Trophoblast cell (in vitro differentiated cells and primary cell): Measurements from ENCODE around the gene GPR152.
A peak's percentile ranks its signal among the peaks of the same experiment; 100 is the strongest.
"Not testable (repeated sequence)": the region's sequence is repeated elsewhere in the genome, so short reads cannot be mapped to it uniquely, and the experiment has no call there.

ENCODE experiments used
- DNase-seq, 2 donors: peaks; one replicate each; pipeline ENCODE4 v3.0.0-alpha.2; 2016
- H2AFZ ChIP-seq: 2 replicates; pipeline ENCODE4 v1.6.1; 2013; ENCODE audit warnings: low read length, moderate library complexity, mild to moderate bottlenecking; ENCODE audit not compliant: insufficient read depth, poor library complexity
- H2AK5ac ChIP-seq: 2 replicates; pipeline ENCODE4 v1.6.1; 2013; ENCODE audit warnings: mild to moderate bottlenecking, low read length
- H2BK120ac ChIP-seq: 2 replicates; pipeline ENCODE4 v1.6.1; 2013; ENCODE audit warnings: low read length, mild to moderate bottlenecking, moderate library complexity; ENCODE audit not compliant: insufficient read depth, poor library complexity
- H2BK12ac ChIP-seq: 2 replicates; pipeline ENCODE4 v1.6.1; 2013; ENCODE audit warnings: mild to moderate bottlenecking, low read length, moderate library complexity
- H2BK5ac ChIP-seq: 2 replicates; pipeline ENCODE4 v1.6.1; 2013; ENCODE audit warnings: low read length, low read depth, moderate library complexity, mild to moderate bottlenecking; ENCODE audit not compliant: poor library complexity
- H3K14ac ChIP-seq: 2 replicates; pipeline ENCODE4 v1.6.1; 2013; ENCODE audit warnings: mild to moderate bottlenecking, low read length
- H3K18ac ChIP-seq: 2 replicates; pipeline ENCODE4 v1.6.1; 2013; ENCODE audit warnings: mild to moderate bottlenecking, low read length
- H3K23ac ChIP-seq: 2 replicates; pipeline ENCODE4 v1.6.1; 2013; ENCODE audit warnings: low read length
- H3K27ac ChIP-seq: 2 replicates; pipeline ENCODE4 v1.5.1; 2013; ENCODE audit warnings: low read depth, mild to moderate bottlenecking, inconsistent platforms, low read length, moderate library complexity
- H3K27me3 ChIP-seq: 2 replicates; pipeline ENCODE4 v1.6.1; 2013; ENCODE audit warnings: inconsistent platforms, mild to moderate bottlenecking, low read length, moderate library complexity; ENCODE audit not compliant: insufficient read depth
- H3K36me3 ChIP-seq, 2 experiments: 1 replicate in 1 of 2; 2 replicates in 1 of 2; pipeline ENCODE4 v1.6.1; 2013; ENCODE audit warnings: low read length in 2 of 2, mild to moderate bottlenecking in 2 of 2, moderate library complexity in 1 of 2; ENCODE audit not compliant: insufficient read depth in 2 of 2, control insufficient read depth in 1 of 2
- H3K4ac ChIP-seq: 2 replicates; pipeline ENCODE4 v1.6.1; 2013; ENCODE audit warnings: low read depth, mild to moderate bottlenecking, low read length, moderate library complexity
- H3K4me1 ChIP-seq, 2 experiments: 1 replicate in 1 of 2; 2 replicates in 1 of 2; pipeline ENCODE4 v1.6.1; 2013; ENCODE audit warnings: low read length in 2 of 2, mild to moderate bottlenecking in 2 of 2, moderate library complexity in 1 of 2; ENCODE audit not compliant: insufficient read depth in 2 of 2, control insufficient read depth in 1 of 2
- H3K4me2 ChIP-seq: 2 replicates; pipeline ENCODE4 v1.6.1; 2013; ENCODE audit warnings: inconsistent platforms, mild to moderate bottlenecking, low read length, moderate library complexity
- H3K4me3 ChIP-seq: 2 replicates; pipeline ENCODE4 v1.5.1; 2013; ENCODE audit warnings: mild to moderate bottlenecking, low read depth, low read length, inconsistent platforms
- H3K79me1 ChIP-seq: one replicate; pipeline ENCODE4 v1.6.1; 2013; ENCODE audit warnings: low read length
- H3K79me2 ChIP-seq: 2 replicates; pipeline ENCODE4 v1.6.1; 2013; ENCODE audit warnings: low read length, mild to moderate bottlenecking; ENCODE audit not compliant: control insufficient read depth, insufficient read depth, poor library complexity
- H3K9ac ChIP-seq: 2 replicates; pipeline ENCODE4 v1.6.1; 2013; ENCODE audit warnings: mild to moderate bottlenecking, low read length
- H3K9me3 ChIP-seq: 2 replicates; pipeline ENCODE4 v1.6.1; 2013; ENCODE audit warnings: low read depth, mild to moderate bottlenecking, control low read depth, inconsistent platforms, low read length; ENCODE audit not compliant: insufficient read depth
- H4K12ac ChIP-seq: 2 replicates; pipeline ENCODE4 v1.6.1; 2013; ENCODE audit warnings: low read depth, mild to moderate bottlenecking, low read length, moderate library complexity
- H4K8ac ChIP-seq: 2 replicates; pipeline ENCODE4 v1.6.1; 2013; ENCODE audit warnings: low read depth, mild to moderate bottlenecking, low read length, moderate library complexity
- H4K91ac ChIP-seq: one replicate; pipeline ENCODE4 v1.6.1; 2013; ENCODE audit warnings: low read depth, mild to moderate bottlenecking, low read length, moderate library complexity
- WGBS: extraction: QIAGEN DNeasy Blood & Tissue Kit; methylation state at CpG from one replicate; pipeline ENCODE4 v1.1.7; 2013; ENCODE audit warnings: missing lambda C conversion rate; ENCODE audit not compliant: insufficient read length, insufficient coverage; ENCODE audit errors: extremely low coverage; 5-methylcytosine and 5-hydroxymethylcytosine counted together

GPR152 gene

DNA sequence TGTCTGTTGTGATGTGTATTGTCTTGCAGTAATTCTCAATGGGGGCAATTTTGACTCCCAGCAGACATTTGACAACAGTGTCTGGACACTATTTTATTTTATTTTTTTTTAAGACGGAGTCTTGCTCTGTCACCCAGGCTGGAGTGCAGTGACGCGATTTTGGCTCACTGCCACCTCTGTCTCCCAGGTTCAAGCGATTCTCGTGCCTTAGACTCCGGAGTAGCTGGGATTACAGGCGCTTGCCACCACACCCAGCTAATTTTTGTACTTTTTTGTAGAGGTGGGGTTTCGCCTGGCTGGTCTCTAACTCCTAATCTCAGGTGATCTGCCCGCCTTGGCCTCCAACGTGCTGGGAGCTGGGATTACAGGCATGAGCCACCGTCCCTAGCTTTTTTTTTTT lies 22.8 kb downstream of the GPR152 start:
- peaks cover 0 to 9% of the 10 kb centered on the region in 2 experiments for H3K4me1 ChIP-seq
- H3K4me2 ChIP-seq = no peak overlapping the region
- peaks cover 8% of the 10 kb centered on the region for H3K79me1 ChIP-seq
- no peak overlapping the region for H2AK5ac ChIP-seq
- H3K9me3 ChIP-seq = no peaks in the 10 kb centered on the region
- no peak overlapping the region for H2BK120ac ChIP-seq
- no peak overlapping the region for H3K4ac ChIP-seq
- no peak overlapping the region for H2AFZ ChIP-seq
- H4K12ac ChIP-seq = no peak overlapping the region
- no peak overlapping the region for H3K4me3 ChIP-seq
- H3K27ac ChIP-seq = no peak overlapping the region
- no peak overlapping the region for H3K14ac ChIP-seq
- no CpG with 5 or more reads among the region's 11 CpGs for WGBS
- no peak overlapping the region for H3K9ac ChIP-seq
- no peak overlapping the region for H4K8ac ChIP-seq
- no peak overlapping the region for H2BK12ac ChIP-seq
- H3K23ac ChIP-seq = no peak overlapping the region
- no peak for DNase-seq
- H3K36me3 ChIP-seq = peaks cover 45 to 49% of the 10 kb centered on the region in 2 experiments
- no peaks in the 10 kb centered on the region for H3K27me3 ChIP-seq
- H3K18ac ChIP-seq = no peak overlapping the region
- no peak overlapping the region for H2BK5ac ChIP-seq
- H4K91ac ChIP-seq = no peak overlapping the region
- peaks cover 5% of the 10 kb centered on the region for H3K79me2 ChIP-seq

DNA sequence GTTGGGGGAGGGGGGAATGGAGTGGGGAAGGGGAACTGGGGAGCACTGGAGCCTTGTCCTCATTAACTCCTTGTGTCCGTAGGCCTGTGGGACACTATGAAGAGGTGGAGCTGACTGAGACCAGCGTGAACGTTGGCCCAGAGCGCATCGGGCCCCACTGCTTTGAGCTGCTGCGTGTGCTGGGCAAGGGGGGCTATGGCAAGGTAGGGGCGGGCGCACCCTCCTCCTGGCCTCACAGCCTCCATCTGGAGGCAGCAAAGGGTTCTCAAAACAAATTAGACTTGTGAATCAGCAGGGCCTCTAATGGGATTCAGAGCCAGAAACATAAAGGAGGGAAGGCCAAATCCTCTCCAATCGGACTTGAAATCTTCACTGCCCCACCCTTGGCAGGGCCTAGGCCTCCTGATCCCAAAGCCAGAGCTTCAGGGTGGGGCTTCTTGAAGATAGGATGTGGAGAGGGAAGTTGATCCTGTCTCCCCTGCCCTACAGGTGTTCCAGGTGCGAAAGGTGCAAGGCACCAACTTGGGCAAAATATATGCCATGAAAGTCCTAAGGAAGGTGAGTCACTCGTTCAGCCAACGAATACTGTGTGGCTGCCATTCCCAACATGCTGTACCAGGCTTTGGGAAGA lies 23.4 kb downstream of the GPR152 start:
- no peak overlapping the region for H2AK5ac ChIP-seq
- H4K12ac ChIP-seq = no peak overlapping the region
- no peak overlapping the region for H3K14ac ChIP-seq

DNA sequence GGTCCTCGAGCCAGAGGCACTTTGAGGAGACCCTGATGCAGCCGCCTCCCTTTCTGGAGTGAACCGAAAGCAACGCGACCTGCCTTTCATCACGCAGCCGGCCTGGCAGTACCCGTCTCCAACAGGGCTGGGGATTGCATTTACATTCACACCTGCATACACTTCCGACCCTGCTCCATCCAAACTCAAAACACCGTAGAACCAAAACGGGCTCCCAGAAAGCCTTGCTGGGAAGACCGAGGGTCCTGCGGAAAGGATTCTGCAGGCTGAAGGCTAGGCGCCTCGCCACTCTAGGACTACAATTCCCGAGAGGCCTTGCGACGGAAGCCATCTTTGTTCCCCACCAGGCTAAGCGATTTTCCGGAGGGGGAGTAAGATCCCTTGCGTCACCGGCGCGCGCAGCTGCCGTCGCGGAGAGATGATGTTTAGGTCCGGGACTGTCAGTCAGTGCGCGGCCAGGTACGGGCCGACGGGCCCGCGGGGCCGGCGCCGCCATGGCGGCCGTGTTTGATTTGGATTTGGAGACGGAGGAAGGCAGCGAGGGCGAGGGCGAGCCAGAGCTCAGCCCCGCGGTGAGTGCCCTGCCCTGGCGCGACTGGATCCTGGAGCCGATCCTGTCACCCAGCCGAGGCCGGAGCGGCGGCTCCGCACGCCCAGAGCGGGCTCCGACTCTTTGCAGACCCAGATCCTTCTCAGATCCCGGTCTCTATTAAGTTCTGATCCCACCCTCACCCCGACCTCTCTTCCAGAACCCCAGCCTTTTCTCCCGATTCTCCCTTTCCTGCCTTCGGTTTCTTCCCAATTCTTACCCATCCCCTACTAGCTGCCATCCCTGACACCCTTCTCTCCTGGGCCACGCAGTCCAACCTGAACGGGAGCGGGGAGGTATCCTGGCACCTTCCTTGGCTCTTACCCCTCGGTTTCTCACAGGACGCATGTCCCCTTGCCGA lies 24.2 kb downstream of the GPR152 start, which contains the start of gene RPS6KB2:
Gene RPS6KB2, plus strand, starts transcription at position 443 of the 950 bp plus-strand sequence. Its CDS starts 52 bp downstream, at position 495.
- Histone ChIP-seq H3K18ac (peak within 1 kb of the TSS; percentile 74), H3K23ac (no peak within 1 kb of the TSS), H4K12ac (peak within 1 kb of the TSS; percentile 68), H2BK120ac (peak within 1 kb of the TSS; percentile 67), H3K79me2 (peaks cover 5% of the 10 kb centered on the region), H3K9ac (peak within 1 kb of the TSS; percentile 91), H3K27me3 (no peaks in the 10 kb centered on the region), H4K8ac (peak within 1 kb of the TSS; percentile 88), H3K14ac (peak within 1 kb of the TSS; percentile 61), H3K4me1 (peaks cover 0 to 9% of the 10 kb centered on the region in 2 experiments), H2BK12ac (no peak within 1 kb of the TSS), H3K36me3 (peaks cover 31 to 35% of the 10 kb centered on the region in 2 experiments), H3K4ac (peak within 1 kb of the TSS; percentile 44), H3K4me3 (peak within 1 kb of the TSS; percentile 91), H3K27ac (peak within 1 kb of the TSS; percentile 7), H3K4me2 (peak within 1 kb of the TSS; percentile 83), H2BK5ac (peak within 1 kb of the TSS; percentile 10), H3K79me1 (peaks cover 8% of the 10 kb centered on the region), H4K91ac (peak within 1 kb of the TSS; percentile 74), H2AFZ (peak within 1 kb of the TSS; percentile 85), H3K9me3 (peaks cover 2% of the 10 kb centered on the region), H2AK5ac (peak within 1 kb of the TSS; percentile 22)
- WGBS = no CpG with 5 or more reads among the region's 68 CpGs
- peak; percentile 99 for DNase-seq

More for the DNA sequence above, 23.4 kb downstream of the GPR152 start:
- Histone ChIP-seq H4K91ac (peak overlapping the region; percentile 74), H3K4me2 (peak overlapping the region; percentile 60), H3K9me3 (no peaks in the 10 kb centered on the region), H3K27me3 (no peaks in the 10 kb centered on the region), H3K23ac (no peak overlapping the region), H4K8ac (no peak overlapping the region), H3K79me2 (peaks cover 5% of the 10 kb centered on the region), H3K4me1 (peaks cover 0 to 9% of the 10 kb centered on the region in 2 experiments), H2BK12ac (no peak overlapping the region), H2BK5ac (no peak overlapping the region), H3K27ac (no peak overlapping the region), H3K9ac (peak overlapping the region; percentile 91), H3K4ac (peak overlapping the region; percentile 44), H3K79me1 (peaks cover 8% of the 10 kb centered on the region), H2BK120ac (no peak overlapping the region), H3K18ac (no peak overlapping the region), H2AFZ (no peak overlapping the region), H3K36me3 (peaks cover 39 to 43% of the 10 kb centered on the region in 2 experiments), H3K4me3 (peak overlapping the region; percentile 91)
- no peak for DNase-seq
- no CpG with 5 or more reads among the region's 12 CpGs for WGBS

DNA sequence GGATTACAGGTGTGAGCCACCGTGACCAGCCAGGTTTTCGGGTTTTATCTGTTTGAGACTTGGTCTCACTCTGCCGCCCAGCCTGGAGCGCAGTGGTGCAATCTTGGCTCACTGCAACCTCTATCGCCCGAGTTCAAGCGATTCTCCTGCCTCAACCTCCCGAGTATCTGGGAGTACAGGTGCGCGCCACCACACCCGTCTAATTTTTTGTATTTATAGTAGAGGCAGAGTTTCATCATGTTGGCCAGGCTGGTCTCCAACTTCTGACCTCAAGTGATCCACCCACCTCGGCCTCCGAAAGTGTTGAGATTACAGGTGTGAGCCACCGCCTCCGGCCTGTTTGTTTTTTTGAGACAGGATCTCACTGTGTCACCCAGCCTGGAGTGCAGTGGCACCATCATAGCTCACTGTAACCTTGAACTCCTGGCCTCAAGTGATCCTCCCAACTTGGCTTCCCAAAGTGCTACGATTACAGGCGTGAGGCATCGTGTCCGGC lies 25.1 kb downstream of the GPR152 start:
- not testable (repeated sequence) for H3K9ac ChIP-seq, H3K23ac ChIP-seq, H2BK120ac ChIP-seq, H4K12ac ChIP-seq, H2BK5ac ChIP-seq, H3K4me3 ChIP-seq, H3K27ac ChIP-seq, H3K9me3 ChIP-seq, H4K91ac ChIP-seq, H3K79me2 ChIP-seq, H3K27me3 ChIP-seq, H3K79me1 ChIP-seq, H3K18ac ChIP-seq, H2BK12ac ChIP-seq, DNase-seq, H3K4ac ChIP-seq, H2AK5ac ChIP-seq
- H4K8ac ChIP-seq = peak overlapping the region; percentile 83
- peak overlapping the region; percentile 85 for H2AFZ ChIP-seq
- peaks cover 22 to 26% of the 10 kb centered on the region in 2 experiments for H3K36me3 ChIP-seq
- peaks cover 4 to 14% of the 10 kb centered on the region in 2 experiments for H3K4me1 ChIP-seq
- H3K4me2 ChIP-seq = peak overlapping the region; percentile 83
- peak overlapping the region; percentile 61 for H3K14ac ChIP-seq
- WGBS = no CpG with 5 or more reads among the region's 19 CpGs
